K562 (cell line): Measurements from ENCODE around the gene ANKMY2. TPM values are rescaled to one million over a fixed set of nuclear protein-coding genes. Genes with fewer than 3 reads are reported as not detected.

Experiments used
- BHLHE40 ChIP-seq: IDR thresholded peaks from 2 replicates; pipeline ENCODE4 v1.6.1; 2011; ENCODE audit warnings: low read length, improper control_type of control experiment
- CSDE1 ChIP-seq, 2 experiments: fragments of 450-650 bp; IDR thresholded peaks; 2 replicates each; pipeline ENCODE4 v1.6.1; 2016; ENCODE audit warnings: mild to moderate bottlenecking in 1 of 2
- CTBP1 ChIP-seq: fragments of 450-650 bp; IDR thresholded peaks from 2 replicates; pipeline ENCODE4 v1.6.1; 2016; ENCODE audit warnings: borderline replicate concordance
- E4F1 ChIP-seq: fragments of 250-450 bp; sonication (Bioruptor Pico); IDR thresholded peaks from 2 replicates; pipeline ENCODE4 v1.5.0; 2021; ENCODE audit warnings: mild to moderate bottlenecking, borderline replicate concordance
- FOXP4 ChIP-seq: sonication (generic); formaldehyde crosslinking; IDR thresholded peaks from 2 replicates; pipeline ENCODE4 v1.8.0; 2022; ENCODE audit warnings: mild to moderate bottlenecking, missing genetic modification reagents, borderline replicate concordance
- MYC ChIP-seq, 2 experiments: fragments of 250-450 bp in 1 of 2; sonication (Bioruptor Pico) in 1 of 2; IDR thresholded peaks; 2 replicates each; pipeline versions ENCODE4 v1.5.1 to v1.6.1; 2012 to 2021; ENCODE audit warnings: low read depth in 2 of 2, borderline replicate concordance in 1 of 2, improper control_type of control experiment in 1 of 2, low read length in 1 of 2, mild to moderate bottlenecking in 1 of 2, moderate library complexity in 1 of 2
- NFATC3 ChIP-seq: fragments of 450-650 bp; IDR thresholded peaks from 2 replicates; pipeline ENCODE4 v1.6.1; 2017; ENCODE audit warnings: mild to moderate bottlenecking
- NFIC ChIP-seq: fragments of 450-650 bp; IDR thresholded peaks from 2 replicates; pipeline ENCODE4 v1.6.1; 2017; ENCODE audit warnings: mild to moderate bottlenecking, inconsistent platforms
- PHF21A ChIP-seq: fragments of 450-650 bp; IDR thresholded peaks from 2 replicates; pipeline ENCODE4 v1.6.1; 2017; ENCODE audit warnings: low read depth, borderline replicate concordance
- PTBP1 ChIP-seq: fragments of 200-400 bp; formaldehyde crosslinking; IDR thresholded peaks from 2 replicates; pipeline ENCODE4 v1.6.1; 2017; ENCODE audit warnings: low read depth, low read length
- SFPQ ChIP-seq: fragments of 200-400 bp; formaldehyde crosslinking; IDR thresholded peaks from 2 replicates; pipeline ENCODE4 v1.6.1; 2017; ENCODE audit warnings: mild to moderate bottlenecking, low read depth, low read length, moderate library complexity
- ZBTB33 ChIP-seq: sonication (generic); formaldehyde crosslinking; IDR thresholded peaks from 2 replicates; pipeline ENCODE4 v1.8.1; 2023; ENCODE audit warnings: mild to moderate bottlenecking, missing genetic modification reagents
- ZNF124 ChIP-seq: sonication (generic); formaldehyde crosslinking; IDR thresholded peaks from 2 replicates; pipeline ENCODE4 v1.8.1; 2022; ENCODE audit warnings: missing genetic modification reagents
- ZNF449 ChIP-seq: fragments of 250-450 bp; sonication (Bioruptor Pico); IDR thresholded peaks from 2 replicates; pipeline ENCODE4 v1.8.0; 2022; ENCODE audit warnings: moderate library complexity, mild to moderate bottlenecking, inconsistent platforms
- polyA plus RNA-seq, 8 experiments: library from polyadenylated mRNA; depleted of rRNA in 4 of 8; stranded (reverse) in 5 of 8; unstranded in 3 of 8; fragments of >200 nt; fragmentation: Nextera tagmentation in 2 of 8; fragmentation: Illumina TruSeq in 1 of 8; extraction: Ambion mirVana in 2 of 8; extraction: Trizol in 1 of 8; gene quantifications; 2 replicates each; pipeline versions ENCODE4 v1.2.1 to v1.2.3, GENCODE V29; 2011 to 2014; ENCODE audit warnings: inconsistent platforms in 1 of 8, missing spikeins in 1 of 8
- total RNA-seq, 7 experiments: library from RNA; depleted of rRNA in 6 of 7; stranded (reverse); fragments of >200 nt in 6 of 7; fragmentation: Illumina TruSeq in 2 of 7; extraction: Trizol in 2 of 7; gene quantifications; 2 replicates each; pipeline versions ENCODE4 v1.2.1 to v1.2.3, GENCODE V29; 2011 to 2021; ENCODE audit warnings: low replicate concordance in 1 of 7

ANKMY2 gene
- total and polyA plus RNA-seq, 9 of the 15 experiments (the other 6 are each of a cell fraction or from before 2014, with no cell fraction given) = 38.9 to 71.5 (median 48.8) TPM

- TF ChIP-seq SFPQ = no peak
- TF ChIP-seq PTBP1 = no peak
- TF ChIP-seq PHF21A = peak; percentile 31; the same call in 1 of the 2 replicates
- TF ChIP-seq E4F1 = no peak
- no peak for TF ChIP-seq ZNF449
- TF ChIP-seq NFATC3 = peak; percentile 100
- no peak; the same call in 1 of the 2 replicates for TF ChIP-seq ZBTB33 (CRISPR knock-in tag)
- TF ChIP-seq BHLHE40 = peak; percentile 92
- peak; percentile 15; the same call in 1 of the 2 replicates for TF ChIP-seq CTBP1
- 0 out of 2 replicates have a peak, but pooled peaks have one; percentile 50 for TF ChIP-seq ZNF124 (CRISPR knock-in tag)
- TF ChIP-seq NFIC = peak; percentile 60
- TF ChIP-seq FOXP4 (CRISPR knock-in tag) = peak; percentile 92; the same call in 1 of the 2 replicates
- TF ChIP-seq MYC (IDR thresholded peaks at IDR 0.05; ENCODE audit: low read depth, low read length) = peak; percentile 93
- peak; percentile 83; the same call in 1 of the 2 replicates for TF ChIP-seq MYC (CRISPR knock-in tag; IDR thresholded peaks at IDR 0.05; ENCODE audit: borderline replicate concordance, low read depth)
- peak in 1 of 2 experiments; percentile 49; a peak in 1 of 4 replicates for TF ChIP-seq CSDE1 (IDR thresholded peaks at IDR 0.05)
Observed at GRCh38 chr7:16645593-16646471, at the start of gene ANKMY2, which contains the start of gene BZW2 (continued).
